Measurements from ENCODE around the gene SIX5. TPM values are rescaled to one million over a fixed set of nuclear protein-coding genes. Genes with fewer than 3 reads are reported as not detected.

SIX5 gene
- total RNA-seq, 1 donor from 2014 or later, result 2.1 TPM

GRCh38 chr19:45784096-45784495 is 15.0 kb upstream of the SIX5 start:
- Histone ChIP-seq H3K27me3 (ENCODE audit: control insufficient read depth, insufficient read depth, low read length) (no peaks in the 10 kb centered on the region), H3K4me3 (ENCODE audit: low read depth, low read length) (no peak overlapping the region), H3K36me3 (ENCODE audit: control insufficient read depth, insufficient read depth, low read length) (peaks cover 15% of the 10 kb centered on the region)
- FAIRE-seq, result no peak
- TF ChIP-seq, protein P1, sequence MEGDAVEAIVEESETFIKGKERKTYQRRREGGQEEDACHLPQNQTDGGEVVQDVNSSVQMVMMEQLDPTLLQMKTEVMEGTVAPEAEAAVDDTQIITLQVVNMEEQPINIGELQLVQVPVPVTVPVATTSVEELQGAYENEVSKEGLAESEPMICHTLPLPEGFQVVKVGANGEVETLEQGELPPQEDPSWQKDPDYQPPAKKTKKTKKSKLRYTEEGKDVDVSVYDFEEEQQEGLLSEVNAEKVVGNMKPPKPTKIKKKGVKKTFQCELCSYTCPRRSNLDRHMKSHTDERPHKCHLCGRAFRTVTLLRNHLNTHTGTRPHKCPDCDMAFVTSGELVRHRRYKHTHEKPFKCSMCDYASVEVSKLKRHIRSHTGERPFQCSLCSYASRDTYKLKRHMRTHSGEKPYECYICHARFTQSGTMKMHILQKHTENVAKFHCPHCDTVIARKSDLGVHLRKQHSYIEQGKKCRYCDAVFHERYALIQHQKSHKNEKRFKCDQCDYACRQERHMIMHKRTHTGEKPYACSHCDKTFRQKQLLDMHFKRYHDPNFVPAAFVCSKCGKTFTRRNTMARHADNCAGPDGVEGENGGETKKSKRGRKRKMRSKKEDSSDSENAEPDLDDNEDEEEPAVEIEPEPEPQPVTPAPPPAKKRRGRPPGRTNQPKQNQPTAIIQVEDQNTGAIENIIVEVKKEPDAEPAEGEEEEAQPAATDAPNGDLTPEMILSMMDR (IDR thresholded peaks at IDR 0.05; ENCODE audit: insufficient read depth, low read length, severe bottlenecking), result no peak
- DNase-seq (ENCODE audit: low read depth), result no peak

- Histone ChIP-seq H3K27me3 (ENCODE audit: control insufficient read depth, insufficient read depth, low read length) (no peaks in the 10 kb centered on the region), H3K36me3 (ENCODE audit: control insufficient read depth, insufficient read depth, low read length) (peaks cover 16% of the 10 kb centered on the region), H3K4me3 (ENCODE audit: low read depth, low read length) (no peak overlapping the region)
- TF ChIP-seq, protein P1 (IDR thresholded peaks at IDR 0.05; ENCODE audit: insufficient read depth, low read length, severe bottlenecking), result no peak
- FAIRE-seq (no peak), DNase-seq (ENCODE audit: low read depth) (no peak)
These were observed 14.1 kb upstream of the SIX5 start for GRCh38 chr19:45782820-45783785.

GRCh38 chr19:45782162-45782691 is 13.2 kb upstream of the SIX5 start, which contains the start of gene DMPK:
Gene DMPK, minus strand, starts transcription at chr19:45782490. Its CDS starts 138 bp downstream, at chr19:45782352.
- FAIRE-seq (no peak), DNase-seq (ENCODE audit: low read depth) (peak; percentile 15)
- Histone ChIP-seq H3K36me3 (ENCODE audit: control insufficient read depth, insufficient read depth, low read length) (peaks cover 19% of the 10 kb centered on the region), H3K4me3 (ENCODE audit: low read depth, low read length) (no peak within 1 kb of the TSS), H3K27me3 (ENCODE audit: control insufficient read depth, insufficient read depth, low read length) (no peaks in the 10 kb centered on the region)
- TF ChIP-seq, protein P1 (IDR thresholded peaks at IDR 0.05; ENCODE audit: insufficient read depth, low read length, severe bottlenecking), result no peak

DNA sequence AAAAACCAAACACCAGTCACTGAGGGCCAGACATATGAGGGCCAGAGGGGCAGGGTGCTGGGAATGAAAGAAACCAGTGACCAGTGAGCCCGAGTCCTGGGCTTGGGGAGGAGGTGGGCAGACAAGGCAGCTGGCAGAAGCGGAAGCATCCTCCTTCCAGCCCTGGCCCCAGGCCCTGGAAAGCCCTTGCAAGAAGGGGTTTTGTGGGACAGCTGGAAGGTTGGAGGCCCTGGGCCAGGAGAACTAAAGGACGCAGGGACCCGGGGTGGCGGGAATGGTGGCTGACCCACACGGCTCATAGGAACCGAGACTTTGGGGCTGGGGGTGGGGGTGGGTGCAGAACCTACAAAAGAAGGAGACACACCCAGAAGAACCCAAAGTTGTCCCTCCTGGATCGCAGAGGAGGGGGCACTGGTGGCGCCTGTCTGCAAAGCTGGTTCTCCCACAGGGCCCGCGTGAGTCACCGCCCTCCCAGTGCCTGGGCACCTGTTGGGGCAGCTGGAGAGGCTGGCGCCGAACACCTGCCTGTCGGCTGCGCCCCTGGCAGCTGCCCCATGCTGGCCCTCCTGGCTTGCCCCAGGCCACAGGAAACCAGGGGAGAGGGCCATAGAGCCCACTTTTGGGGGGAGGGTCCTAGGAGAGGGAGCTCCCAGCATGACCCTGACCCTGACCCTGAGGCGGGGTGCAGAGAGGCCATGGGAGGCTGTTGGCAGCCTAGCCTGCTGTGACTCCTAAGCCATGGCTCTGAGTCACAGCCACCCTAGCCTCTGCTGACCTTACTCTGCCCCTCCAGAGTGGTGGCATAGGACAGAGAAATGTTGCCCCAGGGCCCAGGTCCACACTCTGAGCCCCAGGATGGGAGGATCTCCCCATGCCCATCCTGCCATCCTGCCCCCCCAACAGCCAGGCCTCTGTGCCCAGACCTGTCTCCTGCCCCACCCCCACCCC is 12.4 kb upstream of the SIX5 start:
- DNase-seq (ENCODE audit: low read depth) (peak; percentile 41), FAIRE-seq (no peak)
- TF ChIP-seq, protein P1 (IDR thresholded peaks at IDR 0.05; ENCODE audit: insufficient read depth, low read length, severe bottlenecking), result no peak
- Histone ChIP-seq H3K36me3 (ENCODE audit: control insufficient read depth, insufficient read depth, low read length) (peaks cover 21% of the 10 kb centered on the region), H3K27me3 (ENCODE audit: control insufficient read depth, insufficient read depth, low read length) (no peaks in the 10 kb centered on the region), H3K4me3 (ENCODE audit: low read depth, low read length) (no peak overlapping the region)

- Histone ChIP-seq H3K36me3 (ENCODE audit: control insufficient read depth, insufficient read depth, low read length) (peaks cover 19% of the 10 kb centered on the region), H3K27me3 (ENCODE audit: control insufficient read depth, insufficient read depth, low read length) (no peaks in the 10 kb centered on the region), H3K4me3 (ENCODE audit: low read depth, low read length) (no peak overlapping the region)
- TF ChIP-seq, protein P1 (IDR thresholded peaks at IDR 0.05; ENCODE audit: insufficient read depth, low read length, severe bottlenecking), result no peak
- DNase-seq (ENCODE audit: low read depth) (no peak), FAIRE-seq (no peak)
These were observed 11.6 kb upstream of the SIX5 start for GRCh38 chr19:45780448-45781213.

Data from bronchial epithelial cell (primary cell).